Cardiac fibroblast (primary cell): ENCODE results near the gene ERAL1.
"Not testable (repeated sequence)": the region's sequence is repeated elsewhere in the genome, so short reads cannot be mapped to it uniquely, and the experiment has no call there.

Experiments used
- DNase-seq, 2 donors: peaks; one replicate each; pipeline versions ENCODE4 v3.0.0 to v3.0.0-alpha.2; 2010; ENCODE audit warnings: low read depth in 2 of 2
- H3K4me3 ChIP-seq, 2 donors: replicated peaks in 1 of 2; 1 replicate in 1 of 2; 2 replicates in 1 of 2; pipeline ENCODE4 v1.5.1; 2011; ENCODE audit warnings: low read depth in 2 of 2, low read length in 2 of 2, mild to moderate bottlenecking in 2 of 2, moderate library complexity in 1 of 2
- CTCF ChIP-seq: IDR thresholded peaks from one replicate; pipeline ENCODE4 v1.5.1; 2011; ENCODE audit warnings: low read depth, mild to moderate bottlenecking, low read length, inconsistent platforms

Gene ERAL1

GRCh38 chr17:28885363-28885762 is 30.5 kb downstream of the ERAL1 start:
- DNase-seq: no peak
- TF ChIP-seq CTCF: no peak
- no peak overlapping the region for H3K4me3 ChIP-seq

GRCh38 chr17:28885951-28886350 is 31.1 kb downstream of the ERAL1 start:
- DNase-seq: no peak
- H3K4me3 ChIP-seq: no peak overlapping the region
- no peak for TF ChIP-seq CTCF

- H3K4me3 ChIP-seq: no peak overlapping the region
- no peak for TF ChIP-seq CTCF
- no peak for DNase-seq
Observed at GRCh38 chr17:28887871-28888471, 33.2 kb downstream of the ERAL1 start.

GRCh38 chr17:28888832-28889231 is 34.0 kb downstream of the ERAL1 start:
- H3K4me3 ChIP-seq: no peak overlapping the region
- no peak for TF ChIP-seq CTCF

GRCh38 chr17:28889996-28890395 is 35.2 kb downstream of the ERAL1 start:
- no peak overlapping the region for H3K4me3 ChIP-seq
- no peak for DNase-seq
- TF ChIP-seq CTCF: no peak

More at GRCh38 chr17:28888832-28889231, 34.0 kb downstream of the ERAL1 start:
- DNase-seq: no peak

GRCh38 chr17:28891201-28891600 is 36.4 kb downstream of the ERAL1 start:
- H3K4me3 ChIP-seq: no peak overlapping the region
- no peak for TF ChIP-seq CTCF
- no peak for DNase-seq

GRCh38 chr17:28892024-28892423 is 37.2 kb downstream of the ERAL1 start:
- H3K4me3 ChIP-seq: no peak overlapping the region
- no peak for TF ChIP-seq CTCF
- DNase-seq: no peak

GRCh38 chr17:28893248-28894183 is 38.7 kb downstream of the ERAL1 start:
- peak in 1 of 2 donors; percentile 36 for DNase-seq

More at GRCh38 chr17:28893248-28894183, 38.7 kb downstream of the ERAL1 start:
- H3K4me3 ChIP-seq: not testable (repeated sequence)
